Esophagus squamous epithelium (tissue), 5 donors: ENCODE data around the gene ARHGAP26. TPM values are rescaled to one million over a fixed set of nuclear protein-coding genes. Genes with fewer than 3 reads are reported as not detected.

Source experiments
- DNase-seq: peaks from one replicate; lab custom pipeline; 2025; lab: John Stamatoyannopoulos, UW
- H3K27ac ChIP-seq, 4 donors: fragments of 200-600 bp; sonication (generic); one replicate each; pipeline ENCODE4 v1.5.1; 2016 to 2019; ENCODE audit warnings: mild to moderate bottlenecking in 1 of 4
- H3K27me3 ChIP-seq, 4 donors: fragments of 200-600 bp; sonication (generic); 1 replicate in 3 of 4; 2 replicates in 1 of 4; pipeline versions ENCODE4 v1.5.1 to v1.6.0; 2017 to 2021; ENCODE audit warnings: antibody characterized with exemption in 1 of 4
- H3K36me3 ChIP-seq, 3 donors: fragments of 200-600 bp; sonication (generic); one replicate each; pipeline ENCODE4 v1.5.1; 2016 to 2019
- H3K4me1 ChIP-seq, 3 donors: fragments of 200-600 bp; sonication (generic); one replicate each; pipeline ENCODE4 v1.5.1; 2017 to 2019
- H3K4me3 ChIP-seq, 4 donors: fragments of 200-600 bp; sonication (generic); 1 replicate in 3 of 4; 2 replicates in 1 of 4; pipeline ENCODE4 v1.5.1; 2016 to 2019; ENCODE audit warnings: mild to moderate bottlenecking in 2 of 4, moderate library complexity in 1 of 4
- H3K9me3 ChIP-seq, 3 donors: fragments of 200-600 bp; sonication (generic); one replicate each; pipeline ENCODE4 v1.5.1; 2016 to 2019
- CTCF ChIP-seq, 6 experiments: fragments of 450-650 bp in 4 of 6; fragments of 200-600 bp in 2 of 6; sonication (generic) in 2 of 6; IDR thresholded peaks; one replicate each; pipeline ENCODE4 v1.5.1; 2016 to 2019; ENCODE audit warnings: antibody characterized with exemption in 6 of 6, mild to moderate bottlenecking in 4 of 6, moderate library complexity in 4 of 6
- POLR2A ChIP-seq, 4 donors: fragments of 450-650 bp; IDR thresholded peaks; one replicate each; pipeline ENCODE4 v1.6.1; 2017; ENCODE audit warnings: antibody characterized with exemption in 4 of 4, mild to moderate bottlenecking in 4 of 4, moderate library complexity in 3 of 4
- WGBS, 2 donors: methylation state at CpG; one replicate each; pipeline ENCODE4 v1.1.5; 2018; 5-methylcytosine and 5-hydroxymethylcytosine counted together
- intact Hi-C: fragments of 100-400 bp; cut with DNase I; formaldehyde crosslinking; loops from one replicate; pipeline ENCODE4 v1.15.0; 2022
- total RNA-seq, 4 donors: library from RNA; depleted of rRNA; stranded (reverse); fragments of >200 nt; gene quantifications; one replicate each; pipeline ENCODE4 v1.1.0, GENCODE V29; 2016
- donor health status: DM: yes; HTN: yes; CAD: no.

The ARHGAP26 gene
- total RNA-seq, 4 donors from 2014 or later: 4.4 to 18.7 (median 15.4) TPM

GRCh38 chr5:143037071-143037470 lies 266.9 kb downstream of the ARHGAP26 start:
- TF ChIP-seq POLR2A (IDR thresholded peaks at IDR 0.05): no peak
- TF ChIP-seq CTCF (IDR thresholded peaks at IDR 0.05): no peak
- WGBS, 2 donors: 74 to 85% methylated on average over 3 of the region's 3 CpGs
- intact Hi-C loops: no loop called here
- no peak overlapping the region for H3K4me3 ChIP-seq
- no peaks in the 10 kb centered on the region for H3K27me3 ChIP-seq
- H3K36me3 ChIP-seq: peaks cover 0 to 5% (median 0%) of the 10 kb centered on the region in 3 donors
- no peak for DNase-seq
- no peaks in the 10 kb centered on the region for H3K9me3 ChIP-seq
- H3K27ac ChIP-seq: no peak overlapping the region
- peaks cover 0 to 25% (median 0%) of the 10 kb centered on the region in 3 donors for H3K4me1 ChIP-seq

- TF ChIP-seq POLR2A (IDR thresholded peaks at IDR 0.05): no peak
- Histone ChIP-seq H3K27me3 (no peaks in the 10 kb centered on the region), H3K36me3 (peaks cover 0 to 11% (median 0%) of the 10 kb centered on the region in 3 donors), H3K4me3 (no peak overlapping the region), H3K27ac (no peak overlapping the region), H3K4me1 (peaks cover 0 to 22% (median 0%) of the 10 kb centered on the region in 3 donors), H3K9me3 (no peaks in the 10 kb centered on the region)
- DNase-seq: no peak
- WGBS, 2 donors: 78 to 100% methylated on average over 1 of the region's 1 CpG
- intact Hi-C loops: no loop called here
Observed at GRCh38 chr5:143037708-143038107, 267.5 kb downstream of the ARHGAP26 start.

DNA sequence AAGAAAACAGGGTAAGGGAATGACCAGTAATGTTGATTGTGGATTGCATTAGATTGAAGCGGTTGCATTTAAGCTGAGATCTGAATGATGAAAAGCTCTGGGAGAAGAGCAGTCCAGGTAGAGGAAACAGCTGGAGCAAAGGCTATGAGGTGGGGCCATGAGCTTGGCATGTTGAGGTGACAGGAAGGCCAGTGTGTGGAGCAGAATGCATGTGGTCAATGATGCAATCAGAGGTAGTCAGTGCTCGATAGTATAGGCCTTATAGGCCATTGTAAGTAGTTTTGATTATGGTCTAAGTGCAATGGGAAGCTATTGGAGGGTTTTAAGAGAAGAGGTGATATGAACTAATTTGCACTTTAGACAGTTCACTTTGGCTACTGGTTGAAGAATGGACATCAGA lies 270.4 kb downstream of the ARHGAP26 start:
- H3K4me1 ChIP-seq: peaks cover 0 to 6% (median 0%) of the 10 kb centered on the region in 3 donors
- H3K27ac ChIP-seq: no peak overlapping the region
- no peaks in the 10 kb centered on the region for H3K9me3 ChIP-seq
- no peaks in the 10 kb centered on the region for H3K27me3 ChIP-seq
- no peak overlapping the region for H3K4me3 ChIP-seq
- peaks cover 0 to 11% (median 0%) of the 10 kb centered on the region in 3 donors for H3K36me3 ChIP-seq
- no peak for DNase-seq
- intact Hi-C loops: no loop called here
- no peak for TF ChIP-seq POLR2A (IDR thresholded peaks at IDR 0.05)
- TF ChIP-seq CTCF (IDR thresholded peaks at IDR 0.05): no peak
- WGBS, 2 donors: 90% methylated on average over 2 of the region's 2 CpGs

- Histone ChIP-seq H3K9me3 (no peaks in the 10 kb centered on the region), H3K27ac (no peak overlapping the region), H3K27me3 (no peaks in the 10 kb centered on the region), H3K36me3 (peaks cover 0 to 11% (median 0%) of the 10 kb centered on the region in 3 donors), H3K4me3 (no peak overlapping the region), H3K4me1 (peaks cover 0 to 6% (median 0%) of the 10 kb centered on the region in 3 donors)
- WGBS, 2 donors: 73 to 79% methylated on average over 7 of the region's 7 CpGs
- TF ChIP-seq CTCF (IDR thresholded peaks at IDR 0.05) (no peak), POLR2A (IDR thresholded peaks at IDR 0.05) (no peak)
- intact Hi-C loops: no loop called here
- no peak for DNase-seq
Observed at GRCh38 chr5:143041461-143041860, 271.3 kb downstream of the ARHGAP26 start.

DNA sequence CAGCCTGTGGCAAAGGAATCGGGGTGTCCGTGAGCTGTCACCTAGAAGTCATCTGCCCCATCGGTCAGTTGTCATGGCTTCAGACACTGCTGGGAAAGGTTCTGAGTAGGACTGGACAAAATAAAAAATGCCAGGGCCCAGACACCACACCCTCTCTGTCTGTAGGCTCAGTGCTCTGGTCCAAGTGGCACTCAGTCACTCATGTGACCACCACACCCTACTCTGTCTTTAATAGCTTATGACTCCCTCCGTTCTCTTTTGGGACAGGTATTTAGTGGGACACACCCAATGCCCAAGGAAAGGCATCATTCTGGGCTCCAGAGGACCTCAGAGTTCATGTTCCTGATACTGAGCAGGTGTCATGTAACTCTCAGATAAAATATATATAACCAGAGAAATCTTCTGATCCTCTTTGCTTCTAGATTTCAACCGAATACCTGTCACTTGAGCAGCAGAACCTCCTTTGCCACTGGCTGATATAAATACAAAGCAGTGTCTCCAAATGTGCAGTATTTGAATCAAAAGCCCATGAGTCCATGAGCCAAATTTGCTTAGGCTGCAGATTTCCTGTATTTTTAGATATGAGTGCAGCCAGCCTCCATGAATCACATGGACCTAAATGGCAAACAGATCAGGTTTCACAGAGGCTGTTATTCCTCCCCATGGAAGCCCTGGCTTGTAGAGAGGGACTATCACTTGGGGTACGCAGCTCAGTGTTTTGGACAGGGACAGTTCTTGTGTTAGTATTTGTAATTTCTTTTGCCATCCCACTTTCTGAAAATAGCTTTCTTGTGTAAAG lies 272.0 kb downstream of the ARHGAP26 start:
- 85 to 94% methylated on average over 6 of the region's 6 CpGs for WGBS, 2 donors
- intact Hi-C loops: no loop called here
- Histone ChIP-seq H3K36me3 (peaks cover 0 to 11% (median 0%) of the 10 kb centered on the region in 3 donors), H3K9me3 (no peaks in the 10 kb centered on the region), H3K4me3 (no peak overlapping the region), H3K27me3 (no peaks in the 10 kb centered on the region), H3K4me1 (peaks cover 0 to 6% (median 0%) of the 10 kb centered on the region in 3 donors), H3K27ac (no peak overlapping the region)
- TF ChIP-seq CTCF (IDR thresholded peaks at IDR 0.05) (no peak), POLR2A (IDR thresholded peaks at IDR 0.05) (no peak)
- DNase-seq: no peak
